DMS79 (cell line): ENCODE data around the gene DET1.
A peak's percentile ranks its signal among the peaks of the same experiment; 100 is the strongest.
"Not testable (repeated sequence)": the region's sequence is repeated elsewhere in the genome, so short reads cannot be mapped to it uniquely, and the experiment has no call there.

Experiments
- DNase-seq: peaks from one replicate; lab custom pipeline; 2025; lab: John Stamatoyannopoulos, UW

Gene DET1

DNA sequence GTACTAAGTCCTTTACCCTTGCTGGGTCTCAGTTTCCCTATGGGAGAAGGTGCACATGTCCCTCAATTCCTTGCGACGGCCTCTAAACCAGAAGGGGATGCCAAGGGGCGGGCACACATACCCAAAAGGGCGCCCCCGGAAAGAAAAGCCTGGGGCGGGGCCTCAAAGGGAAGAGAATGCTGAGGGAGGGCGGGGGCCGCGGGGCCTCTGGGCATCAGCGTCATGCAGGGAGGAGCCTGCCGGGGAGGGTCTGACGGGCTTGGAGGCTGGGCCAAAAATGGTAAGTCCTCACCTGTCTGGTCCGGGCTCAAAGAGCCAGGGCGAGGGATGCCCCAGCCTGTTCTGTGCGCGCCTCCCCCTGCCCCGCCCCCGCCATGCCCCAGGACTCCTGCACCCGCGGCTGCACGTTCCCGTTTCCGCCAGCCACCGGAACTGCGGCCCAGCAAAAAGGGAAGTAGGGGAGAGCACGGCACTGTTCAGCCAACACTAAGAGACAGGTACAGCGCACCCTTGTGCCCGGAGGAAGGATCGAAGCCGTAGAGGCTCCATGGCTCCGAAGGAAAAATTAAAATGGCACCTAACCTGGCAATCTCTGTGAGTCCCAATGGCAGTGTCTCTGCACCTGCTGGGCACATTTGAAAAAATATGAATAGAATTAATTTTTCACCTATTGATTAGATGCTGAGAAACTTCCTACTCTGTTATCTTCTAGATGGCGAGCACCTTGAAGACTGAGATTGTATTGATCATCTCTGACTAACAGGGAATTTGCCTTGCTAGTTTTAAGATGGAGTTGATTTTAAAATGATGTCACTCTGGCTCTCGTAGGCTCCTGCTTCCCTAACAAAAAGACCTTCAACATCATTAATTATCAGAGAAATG, at the start of gene DET1:
DET1 (minus strand) TSS at position 434 of the 882 bp plus-strand sequence. CDS start 14,976 bp downstream, outside the sequence.
- peak; percentile 92 for DNase-seq

DNA sequence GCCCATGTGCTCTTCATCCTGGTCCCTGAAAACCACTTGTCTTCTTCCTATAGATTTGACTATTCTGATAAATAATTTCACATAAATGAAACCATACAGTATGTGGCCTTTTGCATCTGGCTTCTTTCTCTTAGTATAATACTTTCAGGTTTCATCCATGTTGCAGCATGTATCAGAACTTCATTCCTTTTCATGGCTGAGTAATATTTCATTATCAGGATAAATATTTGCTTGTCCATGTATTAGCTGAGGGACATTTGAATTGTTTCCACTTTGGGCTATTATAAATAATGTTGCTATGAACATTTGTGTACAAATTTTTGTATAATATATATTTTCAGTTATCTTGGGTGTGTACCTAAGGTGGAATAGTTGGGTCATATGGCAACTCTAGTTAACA, 44.9 kb upstream of the DET1 start:
- DNase-seq, result no peak

DNA sequence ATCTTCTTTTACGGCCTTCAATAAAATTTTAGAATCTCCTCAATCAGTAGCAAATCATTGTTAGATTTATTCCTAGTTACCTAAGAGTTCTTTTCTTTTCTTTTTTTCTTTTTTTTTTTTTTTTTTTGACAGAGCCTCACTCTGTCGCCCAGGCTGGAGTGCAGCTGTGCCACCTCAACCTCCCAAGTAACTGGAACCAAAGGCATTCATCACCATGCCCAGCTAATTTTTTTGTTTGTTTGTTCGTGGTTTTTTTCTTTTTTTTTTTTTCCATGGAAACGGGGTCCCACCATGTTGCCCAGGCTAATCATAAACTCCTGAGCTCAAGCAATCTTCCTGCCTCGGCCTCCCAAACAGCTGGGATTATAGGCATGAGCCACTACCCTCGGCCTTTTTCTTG, 44.3 kb upstream of the DET1 start:
- DNase-seq, result no peak

- DNase-seq, result no peak
Measured at GRCh38 chr15:88586401-88587162, 40.1 kb upstream of the DET1 start.

GRCh38 chr15:88580532-88580931, 34.1 kb upstream of the DET1 start:
- no peak for DNase-seq

- DNase-seq, result no peak
Measured at GRCh38 chr15:88579322-88579721, 32.8 kb upstream of the DET1 start.

- DNase-seq, result peak; percentile 59
Measured at GRCh38 chr15:88574655-88575054, 28.2 kb upstream of the DET1 start.

DNA sequence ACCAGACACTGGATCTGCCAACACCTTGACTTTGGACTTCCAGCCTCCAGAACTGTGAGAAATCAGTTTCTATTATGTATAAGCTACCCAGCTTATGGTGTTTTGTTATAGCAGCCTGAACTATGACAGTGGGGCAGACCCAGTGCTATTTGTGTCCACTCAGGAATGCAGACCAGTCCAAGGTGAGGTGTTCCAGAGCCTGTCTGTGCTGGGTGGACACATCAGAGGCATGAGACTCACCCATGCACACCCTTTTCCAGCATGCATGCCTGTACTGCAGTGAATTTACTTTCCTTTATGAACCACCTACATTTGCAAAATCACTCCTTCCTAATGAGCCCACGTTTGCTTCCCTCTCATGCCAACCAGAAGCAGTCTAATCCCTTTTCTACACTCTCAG, 27.6 kb upstream of the DET1 start:
- no peak for DNase-seq

DNA sequence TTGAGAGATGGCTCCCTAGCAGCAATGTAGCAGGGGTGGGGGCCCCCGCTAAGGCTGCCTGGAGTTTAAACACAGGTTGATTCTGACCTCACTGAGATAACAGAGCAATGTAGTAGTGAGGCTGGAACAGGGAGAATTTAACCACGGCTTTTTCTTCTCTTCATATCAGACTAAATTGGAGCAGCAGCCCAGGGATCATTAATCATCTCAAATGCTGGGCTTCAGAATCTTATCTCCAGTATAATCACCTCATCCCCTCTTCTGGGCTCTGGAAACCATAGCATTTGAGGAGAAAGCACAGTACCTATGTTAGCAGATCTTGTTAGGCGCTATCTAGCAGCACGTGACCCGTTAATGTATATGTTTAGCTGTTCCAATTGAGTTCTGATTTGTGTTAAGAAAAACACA, 25.4 kb upstream of the DET1 start:
- no peak for DNase-seq

DNA sequence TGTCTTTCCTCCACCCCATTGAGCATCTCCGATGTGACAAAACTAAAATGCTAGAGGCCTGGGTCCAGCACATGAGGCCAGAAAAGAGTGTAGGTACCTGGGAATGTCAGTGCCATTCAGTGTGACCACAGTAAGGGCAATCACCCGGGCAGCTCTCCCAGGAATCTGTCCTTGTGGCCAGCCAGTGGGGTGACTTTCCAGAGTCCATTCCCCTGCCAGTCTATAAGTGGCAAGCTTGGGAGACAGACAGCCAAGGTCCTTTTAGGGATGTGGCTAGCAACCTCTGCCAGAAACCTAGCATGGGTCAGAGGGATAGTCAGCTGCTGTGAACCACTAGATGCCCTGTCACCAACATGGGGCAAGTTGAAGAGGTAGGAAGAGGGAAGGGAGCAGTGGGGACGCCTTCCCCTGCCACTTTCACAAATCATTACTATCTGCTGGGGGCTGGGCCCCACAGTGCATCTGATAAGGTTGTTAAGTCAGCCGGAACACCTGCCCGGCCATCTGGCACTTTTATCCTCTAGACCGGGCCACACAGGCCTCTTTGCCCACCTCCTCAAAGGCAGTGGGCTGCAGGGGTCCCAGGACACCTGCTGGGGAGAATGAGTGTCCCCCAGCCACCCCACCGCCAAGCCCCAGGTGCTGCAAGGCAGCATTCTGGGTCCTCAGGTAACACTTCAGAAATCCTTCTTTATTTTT, 24.8 kb upstream of the DET1 start:
- DNase-seq, result no peak

DNA sequence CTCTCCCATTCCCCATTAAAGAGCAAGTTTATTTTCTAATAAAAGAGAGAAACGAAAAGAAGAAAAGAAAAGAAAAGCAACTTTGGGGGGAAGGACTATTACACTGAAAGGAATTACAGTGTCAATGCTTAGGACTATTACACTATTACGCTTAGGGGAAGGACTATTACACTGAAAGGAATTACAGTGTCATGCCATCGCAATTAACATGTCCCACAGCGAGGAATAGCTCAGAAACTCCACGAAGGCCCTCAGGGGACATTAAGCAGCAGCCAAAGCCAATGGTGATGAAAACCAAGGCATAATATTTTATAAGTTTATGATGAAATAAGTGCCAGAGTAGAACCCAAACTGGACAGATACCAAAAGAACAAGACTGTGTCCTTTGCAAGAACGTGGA, 22.1 kb upstream of the DET1 start:
- DNase-seq, result no peak

DNA sequence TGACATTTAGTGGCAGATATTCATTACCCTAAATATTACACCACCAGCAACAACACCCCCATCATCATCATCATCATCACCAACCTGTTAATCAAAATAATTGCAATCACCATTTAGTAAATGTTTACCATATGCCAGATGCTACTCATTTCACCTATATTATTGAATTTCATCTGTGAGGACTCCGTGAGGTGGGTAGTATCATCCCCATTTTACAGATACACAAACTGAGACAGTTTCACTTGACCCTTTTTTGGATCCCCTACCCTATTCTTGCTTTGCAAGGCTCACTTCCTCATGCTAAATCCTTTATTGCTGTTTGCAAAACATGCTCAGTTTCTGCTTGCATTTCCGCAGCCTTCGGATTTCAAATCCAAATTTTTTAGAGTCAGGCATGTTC, 18.3 kb upstream of the DET1 start:
- no peak for DNase-seq

DNA sequence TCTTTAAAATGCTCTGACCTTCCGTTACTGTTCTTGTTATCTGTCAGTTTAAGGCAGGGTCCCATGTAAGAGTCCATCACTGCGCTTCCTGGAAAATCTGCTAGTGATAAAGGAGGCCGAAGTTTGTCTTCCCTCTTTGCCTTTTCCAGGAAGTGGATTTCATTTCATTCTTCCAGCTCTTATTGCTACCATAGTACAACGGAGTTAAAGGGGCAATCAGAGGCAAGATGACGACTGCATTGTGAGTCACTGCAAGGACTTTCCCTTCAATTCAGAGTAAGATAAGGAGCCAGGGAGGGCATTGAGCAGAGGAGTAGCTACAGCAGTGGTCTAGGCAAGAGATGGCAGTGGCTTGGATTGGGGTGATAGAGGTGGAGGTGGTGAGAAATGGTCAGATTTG, 17.2 kb upstream of the DET1 start:
- DNase-seq, result no peak

- not testable (repeated sequence) for DNase-seq
Measured at GRCh38 chr15:88559565-88559964, 13.1 kb upstream of the DET1 start.

GRCh38 chr15:88558026-88558425, 11.5 kb upstream of the DET1 start:
- DNase-seq, result not testable (repeated sequence)

DNA sequence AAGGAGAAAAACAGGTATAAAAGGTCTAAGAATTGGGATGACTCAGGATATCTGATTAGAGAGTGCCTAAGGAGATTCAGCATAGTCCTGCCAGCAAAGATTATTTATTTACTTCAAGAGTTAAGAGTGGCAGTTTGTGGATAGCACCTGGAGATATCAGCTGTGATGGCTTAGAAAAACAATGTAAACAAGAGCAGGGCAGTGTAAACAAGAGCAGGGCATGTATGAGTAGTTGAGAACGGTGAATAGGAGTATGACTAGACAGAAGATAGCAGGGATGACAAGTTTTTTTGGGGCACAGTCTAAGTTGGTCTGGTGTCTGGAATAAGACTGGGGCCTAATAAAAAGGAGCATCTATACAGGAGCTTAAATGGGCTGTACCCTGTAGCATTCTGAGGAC, 1.5 kb upstream of the DET1 start:
- not testable (repeated sequence) for DNase-seq

DNA sequence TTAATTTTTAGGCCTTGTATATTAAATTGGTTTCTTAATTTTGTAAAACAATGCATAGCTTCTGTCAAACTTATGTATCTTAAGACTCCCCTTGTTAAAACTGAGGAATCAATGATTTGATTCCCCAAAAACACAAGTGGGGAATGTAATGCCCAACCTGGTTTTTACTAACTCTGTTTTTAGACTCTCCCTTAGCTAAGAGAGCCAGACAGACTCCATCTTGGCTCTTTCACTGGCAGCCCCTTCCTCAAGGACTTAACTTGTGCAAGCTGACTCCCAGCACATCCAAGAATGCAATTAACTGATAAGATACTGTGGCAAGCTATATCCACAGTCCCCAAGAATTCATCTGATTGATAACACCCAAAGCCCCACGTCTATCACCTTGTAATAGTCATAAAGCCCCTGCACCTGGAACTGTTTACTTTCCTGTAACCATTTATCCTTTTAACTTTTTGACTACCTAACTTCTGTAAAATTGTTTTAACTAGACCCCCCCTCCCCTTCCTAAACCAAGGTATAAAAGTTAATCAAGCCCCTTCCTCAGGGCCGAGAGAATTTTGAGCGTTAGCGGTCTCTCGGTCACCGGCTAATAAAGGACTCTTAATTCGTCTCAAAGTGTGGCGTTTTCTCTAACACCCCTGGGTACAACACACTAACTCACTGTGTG, 768 bp downstream of the DET1 start:
- DNase-seq, result not testable (repeated sequence)

GRCh38 chr15:88543065-88543776, 3.3 kb downstream of the DET1 start:
- DNase-seq, result no peak

DNA sequence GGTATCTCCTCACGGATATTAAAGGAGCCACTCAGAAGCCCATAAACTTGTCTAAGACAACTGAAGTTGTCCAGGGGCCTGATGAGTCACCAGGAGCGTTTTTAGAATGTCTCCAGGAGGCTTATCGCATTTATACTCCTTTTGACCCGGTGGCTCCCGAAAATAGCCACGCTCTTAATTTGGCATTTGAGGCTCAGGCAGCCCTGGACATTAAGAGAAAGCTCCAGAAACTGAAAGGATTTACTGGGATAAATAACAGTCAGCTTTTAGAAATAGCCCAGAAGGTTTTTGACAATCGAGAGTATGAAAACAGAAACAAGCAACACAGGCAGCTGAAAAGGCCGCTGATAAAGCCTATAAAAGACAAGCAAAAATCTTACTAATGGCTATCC, 4.1 kb downstream of the DET1 start:
- DNase-seq, result no peak

DNA sequence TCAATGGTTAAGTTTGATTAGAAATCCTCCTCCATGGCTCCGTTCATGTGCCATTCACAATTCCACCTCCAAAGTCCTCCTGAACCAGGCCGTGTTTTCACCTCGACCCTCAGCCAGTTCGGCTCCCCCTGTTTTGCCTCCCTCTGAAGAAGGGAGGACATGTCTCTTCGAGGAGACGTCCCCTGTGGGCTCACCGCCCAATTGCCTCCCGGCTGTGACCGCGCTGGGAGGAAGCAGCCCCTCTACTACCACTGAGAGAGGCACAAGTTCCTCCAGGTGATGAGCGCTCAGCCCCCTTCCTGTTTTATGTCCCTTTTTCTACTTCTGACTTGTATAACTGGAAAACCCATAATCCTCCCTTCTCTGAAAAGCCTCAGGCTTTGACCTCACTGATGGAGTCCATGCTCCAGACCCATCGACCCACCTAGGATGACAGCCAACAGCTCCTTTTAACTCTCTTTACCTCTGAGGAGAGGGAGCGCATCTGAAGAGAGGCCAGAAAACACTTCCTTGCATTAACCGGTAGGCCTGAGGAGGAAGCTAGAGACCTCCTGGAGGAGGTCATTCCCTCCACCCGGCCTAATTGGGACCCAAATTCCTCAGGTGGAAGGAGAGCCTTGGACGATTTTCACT, 4.7 kb downstream of the DET1 start:
- no peak for DNase-seq

- DNase-seq, result not testable (repeated sequence)
Measured at GRCh38 chr15:88541111-88541510, 5.4 kb downstream of the DET1 start.
